ENCODE data around the gene GAK. TPM values are rescaled to one million over a fixed set of nuclear protein-coding genes. Genes with fewer than 3 reads are reported as not detected.

GAK gene
- polyA plus RNA-seq, 1 of the 3 experiments (the other 2 are of a cell fraction) = 35.9 TPM

DNA sequence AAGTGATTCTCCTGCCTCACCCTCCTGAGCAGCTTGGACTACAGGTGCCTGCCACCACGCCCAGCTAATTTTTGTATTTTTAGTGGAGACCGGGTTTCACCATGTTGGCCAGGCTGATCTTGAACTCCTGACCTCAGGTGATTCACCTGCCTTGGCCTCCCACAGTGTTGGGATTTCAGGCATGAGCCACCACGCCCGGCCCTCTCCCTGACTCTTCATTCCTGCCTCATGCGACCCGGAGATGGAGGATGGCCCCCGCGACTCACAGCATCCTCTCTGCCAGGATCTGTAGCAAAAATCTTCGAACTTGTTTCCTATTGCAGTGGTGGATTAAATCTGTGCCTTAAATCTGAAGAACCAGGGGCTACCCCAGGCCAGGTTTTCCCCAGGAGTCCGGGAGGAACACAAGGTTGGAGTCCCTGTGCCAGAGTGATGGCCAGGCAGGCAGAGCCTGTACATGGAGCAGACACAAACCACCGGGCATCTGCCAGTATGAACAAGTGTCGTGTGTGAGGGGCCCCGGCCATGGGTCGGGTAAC is 117.7 kb downstream of the GAK start:
- no peak for DNase-seq
- Histone ChIP-seq H3K4me3 (ENCODE audit: low read depth in 2 of 2, low read length in 1 of 2) (no peak overlapping the region), H3F3A (replicated peaks; ENCODE audit: insufficient read depth) (no peaks in the 10 kb centered on the region), H3K27ac (ENCODE audit: low read depth in 2 of 2, low read length in 1 of 2) (no peak overlapping the region), H3K4me1 (ENCODE audit: control insufficient read depth in 1 of 2, insufficient read depth in 2 of 2, low read depth in 1 of 2, low read length in 1 of 2) (no peaks in the 10 kb centered on the region), H3K9me3 (no peaks in the 10 kb centered on the region), H2AFZ (ENCODE audit: low read depth) (no peak overlapping the region), H3K27me3 (ENCODE audit: insufficient read depth) (no peaks in the 10 kb centered on the region; the same call in 1 of the 2 replicates), H3K79me2 (ENCODE audit: insufficient read depth) (no peaks in the 10 kb centered on the region), H4K20me1 (ENCODE audit: insufficient read depth) (no peaks in the 10 kb centered on the region), H3K9ac (no peak overlapping the region), H3K4me2 (no peak overlapping the region), H3K36me3 (replicated peaks in 1 of 2; ENCODE audit: control insufficient read depth in 1 of 2, insufficient read depth in 2 of 2, low read length in 1 of 2) (no peaks in the 10 kb centered on the region), H3K9me2 (no peaks in the 10 kb centered on the region)
- WGBS (ENCODE audit: low lambda C conversion rate) = 66% methylated on average over 14 of the region's 14 CpGs
- ChIA-PET CTCF (no interaction called here), POLR2A (no interaction called here)
- TF ChIP-seq EZH2phosphoT487 (IDR thresholded peaks at IDR 0.05; ENCODE audit: borderline replicate concordance, low read depth) = no peak
- TF ChIP-seq FOXM1 (IDR thresholded peaks at IDR 0.05; ENCODE audit: low read depth) = no peak
- TF ChIP-seq, protein P1, sequence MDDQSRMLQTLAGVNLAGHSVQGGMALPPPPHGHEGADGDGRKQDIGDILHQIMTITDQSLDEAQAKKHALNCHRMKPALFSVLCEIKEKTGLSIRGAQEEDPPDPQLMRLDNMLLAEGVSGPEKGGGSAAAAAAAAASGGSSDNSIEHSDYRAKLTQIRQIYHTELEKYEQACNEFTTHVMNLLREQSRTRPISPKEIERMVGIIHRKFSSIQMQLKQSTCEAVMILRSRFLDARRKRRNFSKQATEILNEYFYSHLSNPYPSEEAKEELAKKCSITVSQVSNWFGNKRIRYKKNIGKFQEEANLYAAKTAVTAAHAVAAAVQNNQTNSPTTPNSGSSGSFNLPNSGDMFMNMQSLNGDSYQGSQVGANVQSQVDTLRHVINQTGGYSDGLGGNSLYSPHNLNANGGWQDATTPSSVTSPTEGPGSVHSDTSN (IDR thresholded peaks at IDR 0.05) = no peak
- TF ChIP-seq NRF1 (IDR thresholded peaks at IDR 0.05; ENCODE audit: low read depth, low read length) = no peak
- no peak for TF ChIP-seq FOXJ3 (CRISPR knock-in tag; IDR thresholded peaks at IDR 0.05)
- TF ChIP-seq, protein P2, sequence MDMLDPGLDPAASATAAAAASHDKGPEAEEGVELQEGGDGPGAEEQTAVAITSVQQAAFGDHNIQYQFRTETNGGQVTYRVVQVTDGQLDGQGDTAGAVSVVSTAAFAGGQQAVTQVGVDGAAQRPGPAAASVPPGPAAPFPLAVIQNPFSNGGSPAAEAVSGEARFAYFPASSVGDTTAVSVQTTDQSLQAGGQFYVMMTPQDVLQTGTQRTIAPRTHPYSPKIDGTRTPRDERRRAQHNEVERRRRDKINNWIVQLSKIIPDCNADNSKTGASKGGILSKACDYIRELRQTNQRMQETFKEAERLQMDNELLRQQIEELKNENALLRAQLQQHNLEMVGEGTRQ (IDR thresholded peaks at IDR 0.05; ENCODE audit: borderline replicate concordance, low read depth, low read length) = no peak
- no peak for TF ChIP-seq CHD2 (IDR thresholded peaks at IDR 0.05; ENCODE audit: low read length, partially characterized antibody)
- TF ChIP-seq NFIC (IDR thresholded peaks at IDR 0.05; ENCODE audit: borderline replicate concordance) = no peak
- TF ChIP-seq RAD21 (IDR thresholded peaks at IDR 0.05; ENCODE audit: low read length) = no peak
- no peak for TF ChIP-seq RXRA (IDR thresholded peaks at IDR 0.05; ENCODE audit: borderline replicate concordance, low read depth)
- TF ChIP-seq CTCF (IDR thresholded peaks at IDR 0.05) = no peak
- no peak for TF ChIP-seq TAF1 (IDR thresholded peaks at IDR 0.05; ENCODE audit: borderline replicate concordance, low read depth, low read length)
- TF ChIP-seq SIN3A (IDR thresholded peaks at IDR 0.05; ENCODE audit: borderline replicate concordance, low read depth, low read length) = no peak
- TF ChIP-seq RFX5 (IDR thresholded peaks at IDR 0.05; ENCODE audit: low read length) = no peak
- no peak for TF ChIP-seq TCF12 (IDR thresholded peaks at IDR 0.05)
- no peak for TF ChIP-seq JUND (IDR thresholded peaks at IDR 0.05)
- no peak for TF ChIP-seq MEF2A (IDR thresholded peaks at IDR 0.05; ENCODE audit: borderline replicate concordance, low read depth)

Data from SK-N-SH (cell line).